WTC11 (cell line): Measurements from ENCODE around the gene OTUB2. TPM values are rescaled to one million over a fixed set of nuclear protein-coding genes. Genes with fewer than 3 reads are reported as not detected.

Source experiments
- ATAC-seq: fragments of 200-7000 bp; cut with Tn5 transposase; 2 replicates; pipeline ENCODE4 v1.10.0; 2021; ENCODE audit warnings: mild to moderate bottlenecking, moderate library complexity
- CTCF ChIA-PET: fragments of 300-600 bp; sonication (Branson Sonifier 250); formaldehyde crosslinking; loops from one replicate; lab custom pipeline; 2021; ENCODE audit warnings: antibody characterized with exemption; lab: Charles Lee
- POLR2A ChIA-PET: fragments of 350-600 bp; sonication (Branson Sonifier 250); formaldehyde crosslinking; loops from one replicate; lab custom pipeline; 2021; ENCODE audit warnings: antibody characterized with exemption; lab: Charles Lee
- DNase-seq: peaks from one replicate; pipeline ENCODE4 v3.0.0; 2021; ENCODE audit warnings: low spot score
- H3K27ac Mint-ChIP-seq: 2 replicates; pipeline ENCODE4 v1.8.0; 2021; ENCODE audit warnings: mixed read lengths
- H3K27me3 Mint-ChIP-seq: 2 replicates; pipeline ENCODE4 v1.8.0; 2021; ENCODE audit warnings: low read depth, mild to moderate bottlenecking, moderate library complexity, mixed read lengths
- H3K36me3 Mint-ChIP-seq: 2 replicates; pipeline ENCODE4 v1.8.0; 2021; ENCODE audit warnings: mixed read lengths
- H3K4me1 Mint-ChIP-seq: 2 replicates; pipeline ENCODE4 v1.8.0; 2022; ENCODE audit warnings: mixed read lengths
- H3K4me3 Mint-ChIP-seq: 2 replicates; pipeline ENCODE4 v1.8.0; 2021; ENCODE audit warnings: mild to moderate bottlenecking, moderate library complexity, mixed read lengths
- H3K9me3 Mint-ChIP-seq: 2 replicates; pipeline ENCODE4 v1.8.0; 2021; ENCODE audit warnings: mixed read lengths
- CBFB ChIP-seq: sonication (generic); formaldehyde crosslinking; IDR thresholded peaks from 2 replicates; pipeline ENCODE4 v1.8.1; 2022; ENCODE audit warnings: mild to moderate bottlenecking, low read depth, missing genetic modification reagents
- ETV6 ChIP-seq: sonication (generic); formaldehyde crosslinking; IDR thresholded peaks from 2 replicates; pipeline ENCODE4 v1.8.1; 2022; ENCODE audit warnings: mild to moderate bottlenecking, missing genetic modification reagents
- NR3C1 ChIP-seq: sonication (generic); formaldehyde crosslinking; conservative IDR thresholded peaks from 2 replicates; pipeline ENCODE4 v1.8.1; 2023; ENCODE audit warnings: low read depth, mild to moderate bottlenecking, missing genetic modification reagents
- SP1 ChIP-seq: sonication (generic); formaldehyde crosslinking; conservative IDR thresholded peaks from 2 replicates; pipeline ENCODE4 v1.8.1; 2022; ENCODE audit warnings: missing genetic modification reagents
- TCF7 ChIP-seq: sonication (generic); formaldehyde crosslinking; IDR thresholded peaks from 2 replicates; pipeline ENCODE4 v1.8.0; 2022; ENCODE audit warnings: mild to moderate bottlenecking, low read depth, missing genetic modification reagents, moderate library complexity
- ZBTB21 ChIP-seq: sonication (generic); formaldehyde crosslinking; IDR thresholded peaks from 2 replicates; pipeline ENCODE4 v1.8.1; 2023; ENCODE audit warnings: mild to moderate bottlenecking, missing genetic modification reagents, borderline replicate concordance
- ZNF121 ChIP-seq: sonication (generic); formaldehyde crosslinking; IDR thresholded peaks from 2 replicates; pipeline ENCODE4 v1.8.0; 2023; ENCODE audit warnings: missing genetic modification reagents
- ZNF423 ChIP-seq: fragments of 250-450 bp; sonication (Bioruptor Pico); IDR thresholded peaks from 2 replicates; pipeline ENCODE4 v2.1.2; 2022; ENCODE audit warnings: mild to moderate bottlenecking, moderate library complexity
- total RNA-seq: library from RNA; stranded (reverse); gene quantifications from 3 replicates; pipeline ENCODE4 v1.2.3, GENCODE V29; 2021
- TF ChIP-seq, protein P1 (sequence below): sonication (generic); formaldehyde crosslinking; conservative IDR thresholded peaks from 2 replicates; pipeline ENCODE4 v1.8.1; 2022; ENCODE audit warnings: mild to moderate bottlenecking, missing genetic modification reagents
- TF ChIP-seq, protein P2 (sequence below): sonication (generic); formaldehyde crosslinking; IDR thresholded peaks from 2 replicates; pipeline ENCODE4 v1.8.0; 2023; ENCODE audit warnings: mild to moderate bottlenecking, missing genetic modification reagents
- TF ChIP-seq, protein P3 (sequence below): sonication (generic); formaldehyde crosslinking; conservative IDR thresholded peaks from 2 replicates; pipeline ENCODE4 v1.8.1; 2023; ENCODE audit warnings: mild to moderate bottlenecking, low read depth, missing genetic modification reagents, moderate library complexity
- TF ChIP-seq, protein P4 (sequence below): fragments of 200-600 bp; IDR thresholded peaks from 2 replicates; pipeline ENCODE4 v1.8.0; 2022; ENCODE audit warnings: antibody characterized with exemption
- TF ChIP-seq, protein P5 (sequence below): sonication (generic); formaldehyde crosslinking; IDR thresholded peaks from 2 replicates; pipeline ENCODE4 v1.8.1; 2022; ENCODE audit warnings: low read depth, mild to moderate bottlenecking, moderate library complexity, missing genetic modification reagents, borderline replicate concordance
- TF ChIP-seq, protein P6 (sequence below): sonication (generic); formaldehyde crosslinking; IDR thresholded peaks from 2 replicates; pipeline ENCODE4 v1.8.0; 2022; ENCODE audit warnings: mild to moderate bottlenecking, missing genetic modification reagents

OTUB2 gene
- total RNA-seq, 1 experiment from 2014 or later: 3.5 TPM

DNA sequence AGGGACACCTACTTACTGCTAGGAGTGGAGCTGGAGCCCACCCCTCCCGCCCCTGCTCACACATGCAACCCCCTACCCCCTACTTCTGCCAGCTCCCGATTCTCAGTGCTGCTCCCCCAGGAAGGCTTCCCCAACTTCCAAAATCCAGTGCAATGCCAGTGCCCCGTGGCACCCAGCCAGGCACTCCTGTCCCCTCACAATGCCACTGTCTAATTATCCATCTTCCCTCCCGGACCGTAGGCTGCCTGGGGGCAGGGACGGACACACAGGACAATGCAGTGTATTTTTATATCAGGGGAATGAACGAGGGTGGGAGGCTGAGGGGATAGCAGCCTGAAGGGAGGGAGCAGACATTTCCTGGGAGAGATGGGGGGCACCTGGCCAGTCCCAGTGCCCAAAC, 12.4 kb downstream of the OTUB2 start:
- no peak for ATAC-seq
- Mint-ChIP-seq H3K27me3 (no peaks in the 10 kb centered on the region), H3K4me3 (no peak overlapping the region), H3K27ac (no peak overlapping the region), H3K4me1 (peaks cover 2% of the 10 kb centered on the region; the same call in 1 of the 2 replicates), H3K9me3 (peaks cover 12% of the 10 kb centered on the region), H3K36me3 (peaks cover 20% of the 10 kb centered on the region)
- POLR2A ChIA-PET: no interaction called here
- TF ChIP-seq, protein P1, sequence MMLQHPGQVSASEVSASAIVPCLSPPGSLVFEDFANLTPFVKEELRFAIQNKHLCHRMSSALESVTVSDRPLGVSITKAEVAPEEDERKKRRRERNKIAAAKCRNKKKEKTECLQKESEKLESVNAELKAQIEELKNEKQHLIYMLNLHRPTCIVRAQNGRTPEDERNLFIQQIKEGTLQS: no peak
- TF ChIP-seq SP1 (CRISPR knock-in tag): no peak
- TF ChIP-seq, protein P2, sequence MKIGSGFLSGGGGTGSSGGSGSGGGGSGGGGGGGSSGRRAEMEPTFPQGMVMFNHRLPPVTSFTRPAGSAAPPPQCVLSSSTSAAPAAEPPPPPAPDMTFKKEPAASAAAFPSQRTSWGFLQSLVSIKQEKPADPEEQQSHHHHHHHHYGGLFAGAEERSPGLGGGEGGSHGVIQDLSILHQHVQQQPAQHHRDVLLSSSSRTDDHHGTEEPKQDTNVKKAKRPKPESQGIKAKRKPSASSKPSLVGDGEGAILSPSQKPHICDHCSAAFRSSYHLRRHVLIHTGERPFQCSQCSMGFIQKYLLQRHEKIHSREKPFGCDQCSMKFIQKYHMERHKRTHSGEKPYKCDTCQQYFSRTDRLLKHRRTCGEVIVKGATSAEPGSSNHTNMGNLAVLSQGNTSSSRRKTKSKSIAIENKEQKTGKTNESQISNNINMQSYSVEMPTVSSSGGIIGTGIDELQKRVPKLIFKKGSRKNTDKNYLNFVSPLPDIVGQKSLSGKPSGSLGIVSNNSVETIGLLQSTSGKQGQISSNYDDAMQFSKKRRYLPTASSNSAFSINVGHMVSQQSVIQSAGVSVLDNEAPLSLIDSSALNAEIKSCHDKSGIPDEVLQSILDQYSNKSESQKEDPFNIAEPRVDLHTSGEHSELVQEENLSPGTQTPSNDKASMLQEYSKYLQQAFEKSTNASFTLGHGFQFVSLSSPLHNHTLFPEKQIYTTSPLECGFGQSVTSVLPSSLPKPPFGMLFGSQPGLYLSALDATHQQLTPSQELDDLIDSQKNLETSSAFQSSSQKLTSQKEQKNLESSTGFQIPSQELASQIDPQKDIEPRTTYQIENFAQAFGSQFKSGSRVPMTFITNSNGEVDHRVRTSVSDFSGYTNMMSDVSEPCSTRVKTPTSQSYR (CRISPR knock-in tag): no peak
- no peak for TF ChIP-seq ZNF423 (CRISPR knock-in tag)
- TF ChIP-seq ETV6 (CRISPR knock-in tag): no peak
- TF ChIP-seq NR3C1 (CRISPR knock-in tag): no peak
- no peak for TF ChIP-seq ZBTB21 (CRISPR knock-in tag)
- TF ChIP-seq, protein P3, sequence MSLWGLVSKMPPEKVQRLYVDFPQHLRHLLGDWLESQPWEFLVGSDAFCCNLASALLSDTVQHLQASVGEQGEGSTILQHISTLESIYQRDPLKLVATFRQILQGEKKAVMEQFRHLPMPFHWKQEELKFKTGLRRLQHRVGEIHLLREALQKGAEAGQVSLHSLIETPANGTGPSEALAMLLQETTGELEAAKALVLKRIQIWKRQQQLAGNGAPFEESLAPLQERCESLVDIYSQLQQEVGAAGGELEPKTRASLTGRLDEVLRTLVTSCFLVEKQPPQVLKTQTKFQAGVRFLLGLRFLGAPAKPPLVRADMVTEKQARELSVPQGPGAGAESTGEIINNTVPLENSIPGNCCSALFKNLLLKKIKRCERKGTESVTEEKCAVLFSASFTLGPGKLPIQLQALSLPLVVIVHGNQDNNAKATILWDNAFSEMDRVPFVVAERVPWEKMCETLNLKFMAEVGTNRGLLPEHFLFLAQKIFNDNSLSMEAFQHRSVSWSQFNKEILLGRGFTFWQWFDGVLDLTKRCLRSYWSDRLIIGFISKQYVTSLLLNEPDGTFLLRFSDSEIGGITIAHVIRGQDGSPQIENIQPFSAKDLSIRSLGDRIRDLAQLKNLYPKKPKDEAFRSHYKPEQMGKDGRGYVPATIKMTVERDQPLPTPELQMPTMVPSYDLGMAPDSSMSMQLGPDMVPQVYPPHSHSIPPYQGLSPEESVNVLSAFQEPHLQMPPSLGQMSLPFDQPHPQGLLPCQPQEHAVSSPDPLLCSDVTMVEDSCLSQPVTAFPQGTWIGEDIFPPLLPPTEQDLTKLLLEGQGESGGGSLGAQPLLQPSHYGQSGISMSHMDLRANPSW (CRISPR knock-in tag): no peak
- TF ChIP-seq CBFB: no peak
- DNase-seq: no peak
- CTCF ChIA-PET: interaction anchor here (2.5 kb wide), 1 partner anchor 98 kb away, joined by 11 read pairs; no protein-coding TSS in a partner anchor

DNA sequence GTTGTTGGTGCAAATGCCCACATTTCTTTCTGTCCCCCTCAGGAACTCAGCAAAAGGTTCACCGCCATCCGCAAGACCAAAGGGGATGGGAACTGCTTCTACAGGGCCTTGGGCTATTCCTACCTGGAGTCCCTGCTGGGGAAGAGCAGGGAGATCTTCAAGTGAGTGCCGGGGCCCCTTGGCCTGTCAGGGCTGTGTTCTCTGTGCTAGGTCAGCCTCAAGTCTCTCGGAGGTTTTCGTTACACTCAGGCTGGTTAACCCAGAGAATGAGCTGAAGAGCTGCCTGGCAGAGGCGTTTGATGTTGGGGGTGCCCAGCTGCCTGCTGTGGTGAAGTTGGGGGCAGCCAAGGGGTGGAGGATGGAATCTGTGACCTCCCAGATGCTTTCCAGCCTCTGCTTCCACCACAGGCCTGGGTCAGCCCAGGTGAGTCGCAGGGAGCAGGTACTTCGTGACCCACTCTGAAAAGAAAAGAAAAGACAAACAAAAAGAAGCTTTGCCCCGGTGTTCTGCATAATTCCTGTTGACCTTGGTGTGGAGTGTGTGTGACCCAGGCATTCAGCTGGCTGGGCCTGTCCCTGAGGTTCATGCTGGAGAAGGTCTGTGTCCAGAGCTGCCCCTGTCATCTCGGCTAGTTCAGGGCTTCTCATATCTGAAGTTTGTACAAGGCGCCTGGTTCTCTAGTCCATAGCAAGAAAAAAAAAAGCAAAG, 12.9 kb downstream of the OTUB2 start:
- Mint-ChIP-seq H3K4me3 (no peak overlapping the region), H3K27me3 (no peaks in the 10 kb centered on the region), H3K9me3 (peaks cover 7% of the 10 kb centered on the region), H3K4me1 (peaks cover 2% of the 10 kb centered on the region; the same call in 1 of the 2 replicates), H3K27ac (no peak overlapping the region; the same call in 1 of the 2 replicates), H3K36me3 (peaks cover 14% of the 10 kb centered on the region; the same call in 1 of the 2 replicates)
- DNase-seq (no peak), ATAC-seq (no peak)
- ChIA-PET POLR2A (no interaction called here), CTCF (interaction anchor here (0.9 to 2.5 kb wide), 4 partner anchors 91 to 136 kb away, joined by 3 to 11 read pairs (median 5); partner anchors contain the start of gene IFI27L2)
- TF ChIP-seq SP1 (CRISPR knock-in tag): no peak
- TF ChIP-seq, protein P4, sequence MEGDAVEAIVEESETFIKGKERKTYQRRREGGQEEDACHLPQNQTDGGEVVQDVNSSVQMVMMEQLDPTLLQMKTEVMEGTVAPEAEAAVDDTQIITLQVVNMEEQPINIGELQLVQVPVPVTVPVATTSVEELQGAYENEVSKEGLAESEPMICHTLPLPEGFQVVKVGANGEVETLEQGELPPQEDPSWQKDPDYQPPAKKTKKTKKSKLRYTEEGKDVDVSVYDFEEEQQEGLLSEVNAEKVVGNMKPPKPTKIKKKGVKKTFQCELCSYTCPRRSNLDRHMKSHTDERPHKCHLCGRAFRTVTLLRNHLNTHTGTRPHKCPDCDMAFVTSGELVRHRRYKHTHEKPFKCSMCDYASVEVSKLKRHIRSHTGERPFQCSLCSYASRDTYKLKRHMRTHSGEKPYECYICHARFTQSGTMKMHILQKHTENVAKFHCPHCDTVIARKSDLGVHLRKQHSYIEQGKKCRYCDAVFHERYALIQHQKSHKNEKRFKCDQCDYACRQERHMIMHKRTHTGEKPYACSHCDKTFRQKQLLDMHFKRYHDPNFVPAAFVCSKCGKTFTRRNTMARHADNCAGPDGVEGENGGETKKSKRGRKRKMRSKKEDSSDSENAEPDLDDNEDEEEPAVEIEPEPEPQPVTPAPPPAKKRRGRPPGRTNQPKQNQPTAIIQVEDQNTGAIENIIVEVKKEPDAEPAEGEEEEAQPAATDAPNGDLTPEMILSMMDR: no peak
- TF ChIP-seq ZNF121 (CRISPR knock-in tag): no peak
- TF ChIP-seq, protein P5, sequence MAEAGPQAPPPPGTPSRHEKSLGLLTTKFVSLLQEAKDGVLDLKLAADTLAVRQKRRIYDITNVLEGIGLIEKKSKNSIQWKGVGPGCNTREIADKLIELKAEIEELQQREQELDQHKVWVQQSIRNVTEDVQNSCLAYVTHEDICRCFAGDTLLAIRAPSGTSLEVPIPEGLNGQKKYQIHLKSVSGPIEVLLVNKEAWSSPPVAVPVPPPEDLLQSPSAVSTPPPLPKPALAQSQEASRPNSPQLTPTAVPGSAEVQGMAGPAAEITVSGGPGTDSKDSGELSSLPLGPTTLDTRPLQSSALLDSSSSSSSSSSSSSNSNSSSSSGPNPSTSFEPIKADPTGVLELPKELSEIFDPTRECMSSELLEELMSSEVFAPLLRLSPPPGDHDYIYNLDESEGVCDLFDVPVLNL (CRISPR knock-in tag): no peak
- TF ChIP-seq TCF7 (CRISPR knock-in tag): no peak
- TF ChIP-seq, protein P6, sequence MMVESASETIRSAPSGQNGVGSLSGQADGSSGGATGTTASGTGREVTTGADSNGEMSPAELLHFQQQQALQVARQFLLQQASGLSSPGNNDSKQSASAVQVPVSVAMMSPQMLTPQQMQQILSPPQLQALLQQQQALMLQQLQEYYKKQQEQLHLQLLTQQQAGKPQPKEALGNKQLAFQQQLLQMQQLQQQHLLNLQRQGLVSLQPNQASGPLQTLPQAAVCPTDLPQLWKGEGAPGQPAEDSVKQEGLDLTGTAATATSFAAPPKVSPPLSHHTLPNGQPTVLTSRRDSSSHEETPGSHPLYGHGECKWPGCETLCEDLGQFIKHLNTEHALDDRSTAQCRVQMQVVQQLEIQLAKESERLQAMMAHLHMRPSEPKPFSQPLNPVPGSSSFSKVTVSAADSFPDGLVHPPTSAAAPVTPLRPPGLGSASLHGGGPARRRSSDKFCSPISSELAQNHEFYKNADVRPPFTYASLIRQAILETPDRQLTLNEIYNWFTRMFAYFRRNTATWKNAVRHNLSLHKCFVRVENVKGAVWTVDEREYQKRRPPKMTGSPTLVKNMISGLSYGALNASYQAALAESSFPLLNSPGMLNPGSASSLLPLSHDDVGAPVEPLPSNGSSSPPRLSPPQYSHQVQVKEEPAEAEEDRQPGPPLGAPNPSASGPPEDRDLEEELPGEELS (CRISPR knock-in tag): no peak
